CD4-positive, alpha-beta T cell (primary cell): Measurements from ENCODE around the gene C20orf141. TPM values are rescaled to one million over a fixed set of nuclear protein-coding genes. Genes with fewer than 3 reads are reported as not detected.

Experiments
- ATAC-seq: fragments of 200-7000 bp; cut with Tn5 transposase; one replicate; pipeline ENCODE4 v1.10.0; 2022; ENCODE audit warnings: mild to moderate bottlenecking; ENCODE audit not compliant: poor library complexity
- CTCF ChIA-PET: fragments of 350-600 bp; sonication (Branson Sonifier 250); formaldehyde crosslinking; loops from one replicate; lab custom pipeline; 2021; ENCODE audit warnings: antibody characterized with exemption, inconsistent platforms; lab: Charles Lee
- POLR2A ChIA-PET: fragments of 350-600 bp; sonication (Branson Sonifier 250); formaldehyde crosslinking; loops from one replicate; lab custom pipeline; 2021; ENCODE audit warnings: antibody characterized with exemption, inconsistent platforms; lab: Charles Lee
- DNase-seq, 14 experiments: peaks; one replicate each; pipeline ENCODE4 v3.0.0-alpha.2; 2013 to 2020; ENCODE audit warnings: mixed read lengths in 2 of 14
- H3K27ac ChIP-seq, 2 donors: one replicate each; pipeline versions ENCODE4 v1.5.1 to v1.7.0; 2013; ENCODE audit warnings: low read length in 2 of 2, low read depth in 1 of 2, mild to moderate bottlenecking in 1 of 2
- H3K27me3 ChIP-seq, 2 experiments: 1 replicate in 1 of 2; 2 replicates in 1 of 2; pipeline versions ENCODE4 v1.6.1 to v1.7.0; 2013; ENCODE audit warnings: low read length in 2 of 2, control low read depth in 1 of 2, mild to moderate bottlenecking in 1 of 2, moderate library complexity in 1 of 2; ENCODE audit not compliant: insufficient read depth in 2 of 2, control insufficient read depth in 1 of 2
- H3K36me3 ChIP-seq: one replicate; pipeline ENCODE4 v1.6.1; 2013; ENCODE audit warnings: low read length, control low read depth; ENCODE audit not compliant: insufficient read depth
- H3K4me1 ChIP-seq: one replicate; pipeline ENCODE4 v1.6.1; 2013; ENCODE audit warnings: low read length, control low read depth; ENCODE audit not compliant: insufficient read depth
- H3K4me3 ChIP-seq: one replicate; pipeline ENCODE4 v1.5.1; 2013; ENCODE audit warnings: mild to moderate bottlenecking, low read length, moderate library complexity
- H3K9me3 ChIP-seq, 2 experiments: 1 replicate in 1 of 2; 2 replicates in 1 of 2; pipeline versions ENCODE4 v1.6.1 to v1.7.0; 2013; ENCODE audit warnings: low read length in 2 of 2, mild to moderate bottlenecking in 2 of 2, control low read depth in 1 of 2, moderate library complexity in 1 of 2; ENCODE audit not compliant: control insufficient read depth in 1 of 2, insufficient read depth in 1 of 2
- H3K27ac Mint-ChIP-seq: one replicate; pipeline ENCODE4 v1.8.0; 2020; ENCODE audit warnings: mixed read lengths
- H3K27me3 Mint-ChIP-seq: one replicate; pipeline ENCODE4 v1.8.0; 2021; ENCODE audit warnings: mixed read lengths
- H3K36me3 Mint-ChIP-seq: one replicate; pipeline ENCODE4 v1.8.0; 2021; ENCODE audit warnings: low read depth, mixed read lengths
- H3K4me1 Mint-ChIP-seq: one replicate; pipeline ENCODE4 v1.8.0; 2021; ENCODE audit warnings: low read depth, mixed read lengths
- H3K4me3 Mint-ChIP-seq: one replicate; pipeline ENCODE4 v1.8.0; 2020; ENCODE audit warnings: mild to moderate bottlenecking, mixed read lengths
- H3K9me3 Mint-ChIP-seq: one replicate; pipeline ENCODE4 v1.8.0; 2020; ENCODE audit warnings: mixed read lengths
- CTCF ChIP-seq: fragments of 200-600 bp; IDR thresholded peaks from one replicate; pipeline ENCODE4 v1.8.0; 2022; ENCODE audit warnings: antibody characterized with exemption, mild to moderate bottlenecking
- intact Hi-C, 2 experiments: fragments of 100-400 bp; cut with DNase I in 1 of 2; cut with micrococcal nuclease in 1 of 2; formaldehyde crosslinking; loops; one replicate each; pipeline versions ENCODE4 v1.15.1 to v1.9.0; 2023 to 2025; cut with DNase I, micrococcal nuclease
- total RNA-seq, 174 experiments: library from RNA in 2 of 174; stranded (reverse) in 2 of 174; gene quantifications; one replicate each; pipeline ENCODE4 v1.2.3 and lab custom pipeline; 2021 to 2026

The C20orf141 gene
- total RNA-seq, 2 experiments from 2014 or later, result not detected

GRCh38 chr20:2849529-2849928 is 34.7 kb downstream of the C20orf141 start:
- intact Hi-C loops, result no loop called here
- Histone ChIP-seq H3K4me3 (no peak overlapping the region), H3K27ac (no peak overlapping the region), H3K4me1 (peaks cover 17% of the 10 kb centered on the region), H3K36me3 (peaks cover 3% of the 10 kb centered on the region), H3K27me3 (no peaks in the 10 kb centered on the region), H3K9me3 (no peaks in the 10 kb centered on the region)
- TF ChIP-seq CTCF, result no peak
- DNase-seq, result no peak
- Mint-ChIP-seq H3K27me3 (no peaks in the 10 kb centered on the region), H3K27ac (no peak overlapping the region), H3K9me3 (no peaks in the 10 kb centered on the region), H3K4me1 (peaks cover 29% of the 10 kb centered on the region), H3K4me3 (no peak overlapping the region), H3K36me3 (peaks cover 3% of the 10 kb centered on the region)
- ATAC-seq, result no peak
- ChIA-PET CTCF (no interaction called here), POLR2A (no interaction called here)

- CTCF ChIA-PET, result interaction anchor here (0.9 to 1.5 kb wide), 2 partner anchors 10 to 163 kb away, joined by 3 to 6 read pairs; partner anchors contain the start of genes PCED1A and VPS16
- Mint-ChIP-seq H3K4me3 (no peak overlapping the region), H3K9me3 (no peaks in the 10 kb centered on the region), H3K27me3 (no peaks in the 10 kb centered on the region), H3K4me1 (peaks cover 16% of the 10 kb centered on the region), H3K36me3 (peaks cover 3% of the 10 kb centered on the region), H3K27ac (no peak overlapping the region)
- DNase-seq (peak in 1 of 14 experiments; percentile 7), ATAC-seq (no peak)
- no peaks in the 10 kb centered on the region for H3K9me3 ChIP-seq
- peaks cover 3% of the 10 kb centered on the region for H3K36me3 ChIP-seq
- no peaks in the 10 kb centered on the region for H3K27me3 ChIP-seq
- intact Hi-C loops, result loop anchor here in 1 of 2 experiments (2.0 kb wide), 1 partner anchor 162 kb away; no protein-coding TSS in a partner anchor
- no peak for TF ChIP-seq CTCF
- H3K27ac ChIP-seq, result no peak overlapping the region
- no peak overlapping the region for H3K4me3 ChIP-seq
- POLR2A ChIA-PET, result interaction anchor here (1.8 kb wide), 1 partner anchor 11 kb away, joined by 7 read pairs; the partner anchor contains the start of genes PCED1A and VPS16
- peaks cover 17% of the 10 kb centered on the region for H3K4me1 ChIP-seq
Observed at GRCh38 chr20:2851086-2851485, 36.3 kb downstream of the C20orf141 start.

- CTCF ChIA-PET, result interaction anchor here (0.7 kb wide), 1 partner anchor 380 kb away, joined by 3 read pairs; no protein-coding TSS in a partner anchor
- intact Hi-C loops, result no loop called here
- POLR2A ChIA-PET, result no interaction called here
- Histone ChIP-seq H3K9me3 (no peaks in the 10 kb centered on the region), H3K27ac (no peak overlapping the region), H3K4me3 (no peak overlapping the region), H3K4me1 (peaks cover 4% of the 10 kb centered on the region), H3K36me3 (peaks cover 36% of the 10 kb centered on the region), H3K27me3 (no peaks in the 10 kb centered on the region)
- Mint-ChIP-seq H3K9me3 (no peaks in the 10 kb centered on the region), H3K27me3 (no peaks in the 10 kb centered on the region), H3K27ac (no peak overlapping the region), H3K36me3 (peaks cover 14% of the 10 kb centered on the region), H3K4me1 (no peaks in the 10 kb centered on the region), H3K4me3 (no peak overlapping the region)
- no peak for TF ChIP-seq CTCF
- ATAC-seq, result no peak
- no peak for DNase-seq
Observed at GRCh38 chr20:2858591-2858990, 43.8 kb downstream of the C20orf141 start.
